Mammary epithelial cell (primary cell): ENCODE results near the gene BANP.
"Not testable (repeated sequence)": the region's sequence is repeated elsewhere in the genome, so short reads cannot be mapped to it uniquely, and the experiment has no call there.

ENCODE experiments used
- CTCF ChIP-seq, 2 donors: IDR thresholded peaks in 1 of 2; conservative IDR thresholded peaks in 1 of 2; 2 replicates each; pipeline ENCODE4 v1.5.1; 2011 to 2012; ENCODE audit warnings: inconsistent platforms in 2 of 2, low read length in 2 of 2, mild to moderate bottlenecking in 2 of 2, control low read depth in 1 of 2, low read depth in 1 of 2; ENCODE audit not compliant: insufficient read depth in 1 of 2; ENCODE audit errors: extremely low read depth in 1 of 2
- EZH2 ChIP-seq: IDR thresholded peaks from 2 replicates; pipeline ENCODE4 v1.6.1; 2012; ENCODE audit warnings: low read length, inconsistent platforms, borderline replicate concordance

DNA sequence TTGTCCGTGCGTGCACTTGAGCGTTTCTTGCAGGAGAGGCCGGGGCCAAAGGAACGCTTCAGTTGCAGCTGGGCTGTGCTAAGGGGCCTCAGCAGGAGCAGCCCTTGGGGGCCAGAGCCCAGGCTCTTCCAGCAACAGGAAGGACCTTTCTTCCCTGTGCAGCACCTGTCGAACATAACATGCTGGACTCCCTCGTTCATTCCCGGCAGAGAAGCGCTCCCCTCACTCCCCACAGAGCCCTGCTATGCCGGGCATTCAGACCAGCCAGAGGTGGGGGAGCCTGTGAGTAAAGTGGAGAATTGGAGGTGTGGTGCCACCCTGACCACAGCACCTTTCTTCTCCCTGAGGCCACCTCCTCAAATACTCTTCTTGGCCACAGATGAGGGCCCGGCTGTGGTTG is 94.1 kb downstream of the BANP start:
- not testable (repeated sequence) for TF ChIP-seq EZH2; CTCF (conservative IDR thresholded peaks at IDR 0.05 in 1 of 2, IDR thresholded peaks at IDR 0.05 in 1 of 2; ENCODE audit: extremely low read depth in 1 of 2, insufficient read depth in 1 of 2, low read depth in 1 of 2, low read length in 2 of 2)
